Stimulated activated CD4-positive, alpha-beta T cell treated with anti-CD3 and anti-CD28 coated beads, TNF-alpha, amount 100 ng/mL, for 4 hours (primary cell): ENCODE results near the gene CABP4.
A peak's percentile ranks its signal among the peaks of the same experiment; 100 is the strongest.
"Not testable (repeated sequence)": the region's sequence is repeated elsewhere in the genome, so short reads cannot be mapped to it uniquely, and the experiment has no call there.

Source experiments
- DNase-seq, 3 experiments: peaks; one replicate each; pipeline ENCODE4 v3.0.0-alpha.2; 2020; ENCODE audit warnings: low read depth in 3 of 3

CABP4 gene

GRCh38 chr11:67482275-67482826 is 27.2 kb downstream of the CABP4 start:
- DNase-seq = no peak

- peak; percentile 91 to 95 (median 94) for DNase-seq
Observed at GRCh38 chr11:67482827-67483798, 28.0 kb downstream of the CABP4 start, which contains the start of gene AIP. AIP (plus strand) TSS chr11:67483026; CDS start chr11:67483159, 133 bp downstream.

GRCh38 chr11:67483831-67484665 is 28.9 kb downstream of the CABP4 start:
- no peak for DNase-seq

GRCh38 chr11:67484847-67485311 is 29.7 kb downstream of the CABP4 start:
- no peak for DNase-seq

GRCh38 chr11:67485873-67486361 is 30.8 kb downstream of the CABP4 start:
- DNase-seq = not testable (repeated sequence)

- DNase-seq = no peak
Observed at GRCh38 chr11:67486481-67487195, 31.5 kb downstream of the CABP4 start.

- DNase-seq = no peak
Observed at GRCh38 chr11:67489203-67489884, 34.2 kb downstream of the CABP4 start.

GRCh38 chr11:67489885-67490726 is 35.0 kb downstream of the CABP4 start:
- DNase-seq = no peak

- no peak for DNase-seq
Observed at GRCh38 chr11:67490727-67491065, 35.5 kb downstream of the CABP4 start.

- DNase-seq = no peak
Observed at GRCh38 chr11:67491276-67492068, 36.3 kb downstream of the CABP4 start.

- no peak for DNase-seq
Observed at GRCh38 chr11:67492069-67492727, 37.0 kb downstream of the CABP4 start.

GRCh38 chr11:67492801-67493547 is 37.8 kb downstream of the CABP4 start:
- DNase-seq = no peak

- no peak for DNase-seq
Observed at GRCh38 chr11:67493548-67494370, 38.6 kb downstream of the CABP4 start.

GRCh38 chr11:67494371-67495233 is 39.4 kb downstream of the CABP4 start:
- DNase-seq = no peak

- DNase-seq = no peak
Observed at GRCh38 chr11:67495234-67496005, 40.3 kb downstream of the CABP4 start.
